PC-3 (cell line): ENCODE measurements around the gene DCLRE1C.

Experiments
- CTCF ChIP-seq: fragments of 300-600 bp; sonication (generic); conservative IDR thresholded peaks from 2 replicates; pipeline ENCODE4 v1.5.1; 2017; ENCODE audit warnings: antibody characterized with exemption, low read depth, mild to moderate bottlenecking, low read length
- EZH2 ChIP-seq: fragments of 300-600 bp; sonication (generic); IDR thresholded peaks from one replicate; pipeline ENCODE4 v1.6.1; 2017; ENCODE audit warnings: antibody characterized with exemption, mild to moderate bottlenecking, low read length; ENCODE audit not compliant: unreplicated experiment

DNA sequence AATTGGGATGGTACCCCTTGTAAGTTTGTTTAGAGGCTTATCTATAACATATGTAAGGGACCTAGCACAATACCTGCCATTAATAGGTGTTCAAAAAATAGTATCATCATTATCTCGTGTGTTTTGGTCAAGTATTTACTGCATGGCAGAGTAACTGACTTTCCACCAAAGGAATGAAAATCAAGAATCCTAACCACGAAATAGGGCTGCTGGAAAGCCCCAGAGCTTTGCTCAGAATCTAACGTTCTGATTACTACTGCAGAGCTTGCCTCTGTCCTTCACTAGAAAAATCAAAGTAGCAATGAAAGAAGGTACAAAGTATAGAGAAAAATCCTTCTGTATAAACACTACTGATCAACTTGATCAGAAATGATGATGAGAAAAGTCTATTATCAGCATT is 34.9 kb downstream of the DCLRE1C start:
- TF ChIP-seq CTCF (no peak), EZH2 (no peak)
